HG02870 (cell line): ENCODE results near the gene VAPA.

ENCODE experiments used
- ATAC-seq: cut with Tn5 transposase; IDR thresholded peaks from one replicate; pipeline ENCODE4 v1.9.1; 2021; ENCODE audit warnings: mild to moderate bottlenecking, moderate library complexity; ENCODE audit not compliant: unreplicated experiment

Gene VAPA

GRCh38 chr18:9913526-9914333, at the start of gene VAPA:
Gene VAPA (plus strand): TSS chr18:9914016. CDS start chr18:9914257, 241 bp downstream.
- ATAC-seq, result peak; percentile 80

- ATAC-seq, result no peak
Measured at GRCh38 chr18:9865764-9866490, 47.9 kb upstream of the VAPA start.

GRCh38 chr18:9866627-9867026, 47.2 kb upstream of the VAPA start:
- no peak for ATAC-seq

- no peak for ATAC-seq
Measured at GRCh38 chr18:9867071-9867594, 46.7 kb upstream of the VAPA start.

GRCh38 chr18:9868857-9869714, 44.7 kb upstream of the VAPA start:
- no peak for ATAC-seq

GRCh38 chr18:9869715-9870430, 43.9 kb upstream of the VAPA start:
- peak; percentile 80 for ATAC-seq

- ATAC-seq, result peak; percentile 10
Measured at GRCh38 chr18:9870431-9871008, 43.3 kb upstream of the VAPA start.

- ATAC-seq, result no peak
Measured at GRCh38 chr18:9871244-9871746, 42.5 kb upstream of the VAPA start.

GRCh38 chr18:9872823-9873222, 41.0 kb upstream of the VAPA start:
- ATAC-seq, result no peak

- no peak for ATAC-seq
Measured at GRCh38 chr18:9874728-9875127, 39.1 kb upstream of the VAPA start.

- ATAC-seq, result no peak
Measured at GRCh38 chr18:9876212-9876866, 37.5 kb upstream of the VAPA start.

GRCh38 chr18:9876867-9877654, 36.8 kb upstream of the VAPA start:
- no peak for ATAC-seq

- ATAC-seq, result no peak
Measured at GRCh38 chr18:9877655-9878014, 36.2 kb upstream of the VAPA start.

- no peak for ATAC-seq
Measured at GRCh38 chr18:9878095-9878494, 35.7 kb upstream of the VAPA start.

- no peak for ATAC-seq
Measured at GRCh38 chr18:9878783-9879242, 35.0 kb upstream of the VAPA start.

- ATAC-seq, result no peak
Measured at GRCh38 chr18:9884090-9884489, 29.7 kb upstream of the VAPA start.

- no peak for ATAC-seq
Measured at GRCh38 chr18:9884532-9885140, 29.2 kb upstream of the VAPA start.
